Right lobe of liver (tissue), 4 donors: ENCODE results near the gene BCOR.

ENCODE experiments used
- POLR2A ChIP-seq: fragments of 450-650 bp; IDR thresholded peaks from one replicate; pipeline ENCODE4 v1.6.1; 2017; ENCODE audit warnings: antibody characterized with exemption, mild to moderate bottlenecking
- TF ChIP-seq, protein P1 (sequence below), 4 donors: fragments of 200-600 bp in 3 of 4; fragments of 450-650 bp in 1 of 4; IDR thresholded peaks; one replicate each; pipeline versions ENCODE4 v1.5.1 to v1.8.0; 2016 to 2022; ENCODE audit warnings: antibody characterized with exemption in 4 of 4, mild to moderate bottlenecking in 2 of 4
- donor health status: DM: no; HTN: no; CAD: no.
- donor health status: DM: no; HTN: no; CAD: no.
- donor health status: DM: no; HTN: yes; CAD: no.

DNA sequence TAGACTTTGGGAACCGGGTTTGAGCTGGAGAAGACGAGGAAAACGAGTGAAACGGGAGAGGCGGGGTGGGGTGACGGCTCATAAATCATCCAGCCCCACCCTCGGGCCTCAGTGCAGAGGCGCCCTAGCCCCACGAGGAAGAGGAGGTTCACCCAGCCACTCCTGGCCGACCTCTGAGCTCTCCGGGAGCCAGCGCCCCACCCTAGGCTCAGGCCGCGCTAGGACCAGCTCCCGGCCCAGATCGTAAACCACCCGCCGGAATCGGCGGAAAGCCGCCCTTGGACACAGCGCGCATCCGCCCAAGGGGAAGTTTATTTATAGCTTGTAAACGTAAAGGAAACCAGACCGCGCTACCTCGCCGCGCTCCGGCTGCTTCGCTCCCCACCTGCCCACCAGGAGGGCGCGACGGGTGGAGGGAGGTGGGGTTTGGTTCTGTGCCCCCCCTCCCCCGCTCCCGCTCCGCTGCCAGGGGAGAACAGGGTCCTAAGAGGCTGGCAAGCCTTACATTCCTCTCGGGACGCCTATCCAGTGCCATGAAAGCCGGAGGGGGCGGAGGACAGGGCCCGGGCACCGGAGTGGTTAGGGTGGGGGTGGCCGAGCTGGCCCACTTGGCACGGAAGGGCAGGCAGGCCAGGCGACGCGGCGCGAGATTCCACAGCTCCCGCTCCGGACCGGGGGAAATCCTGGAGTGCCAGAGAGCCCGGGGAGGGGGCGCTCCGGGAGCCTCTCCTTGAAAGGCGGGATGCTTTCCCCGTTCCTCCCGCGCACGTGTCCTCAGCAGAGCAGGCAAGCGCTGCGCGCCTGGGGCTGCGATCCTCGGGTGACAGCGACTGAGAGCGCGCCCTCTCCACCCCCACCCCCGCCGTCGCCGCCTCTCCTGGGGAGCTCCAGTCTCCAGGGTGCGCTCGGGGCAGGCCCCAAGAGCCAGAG, 84.2 kb downstream of the BCOR start:
- TF ChIP-seq, protein P1, sequence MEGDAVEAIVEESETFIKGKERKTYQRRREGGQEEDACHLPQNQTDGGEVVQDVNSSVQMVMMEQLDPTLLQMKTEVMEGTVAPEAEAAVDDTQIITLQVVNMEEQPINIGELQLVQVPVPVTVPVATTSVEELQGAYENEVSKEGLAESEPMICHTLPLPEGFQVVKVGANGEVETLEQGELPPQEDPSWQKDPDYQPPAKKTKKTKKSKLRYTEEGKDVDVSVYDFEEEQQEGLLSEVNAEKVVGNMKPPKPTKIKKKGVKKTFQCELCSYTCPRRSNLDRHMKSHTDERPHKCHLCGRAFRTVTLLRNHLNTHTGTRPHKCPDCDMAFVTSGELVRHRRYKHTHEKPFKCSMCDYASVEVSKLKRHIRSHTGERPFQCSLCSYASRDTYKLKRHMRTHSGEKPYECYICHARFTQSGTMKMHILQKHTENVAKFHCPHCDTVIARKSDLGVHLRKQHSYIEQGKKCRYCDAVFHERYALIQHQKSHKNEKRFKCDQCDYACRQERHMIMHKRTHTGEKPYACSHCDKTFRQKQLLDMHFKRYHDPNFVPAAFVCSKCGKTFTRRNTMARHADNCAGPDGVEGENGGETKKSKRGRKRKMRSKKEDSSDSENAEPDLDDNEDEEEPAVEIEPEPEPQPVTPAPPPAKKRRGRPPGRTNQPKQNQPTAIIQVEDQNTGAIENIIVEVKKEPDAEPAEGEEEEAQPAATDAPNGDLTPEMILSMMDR (IDR thresholded peaks at IDR 0.05): no peak
- TF ChIP-seq POLR2A: no peak
